ENCODE measurements around the gene SLC25A47. TPM values are rescaled to one million over a fixed set of nuclear protein-coding genes. Genes with fewer than 3 reads are reported as not detected.
"Not testable (repeated sequence)": the region's sequence is repeated elsewhere in the genome, so short reads cannot be mapped to it uniquely, and the experiment has no call there.

SLC25A47 gene
- total and polyA plus RNA-seq, 8 donors, result 0.07 to 0.28 (median 0.12) TPM; not detected in 4

DNA sequence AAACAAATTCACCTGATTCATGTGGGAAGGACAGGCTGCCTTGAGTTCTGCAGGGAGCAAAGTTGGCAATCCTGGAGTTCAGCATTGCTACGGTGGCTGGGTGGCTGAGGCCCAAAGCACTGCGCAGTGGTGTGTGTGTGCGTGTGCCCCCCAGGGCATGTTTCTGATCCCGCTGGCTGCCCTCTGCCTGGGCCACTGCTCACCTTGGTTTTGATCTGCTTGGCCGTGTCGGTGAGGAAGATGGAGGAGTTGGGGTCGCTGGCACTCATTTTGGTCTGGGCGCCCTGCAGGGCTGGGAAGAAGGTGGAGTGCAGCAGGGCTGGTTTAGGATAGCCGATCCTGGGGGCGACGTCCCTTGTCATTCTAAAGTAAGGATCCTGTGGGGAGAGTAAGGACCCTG is 19.1 kb downstream of the SLC25A47 start:
- WGBS, 2 donors, result 92 to 93% methylated on average over 11 of the region's 11 CpGs
- H3K27ac ChIP-seq, result peak overlapping the region in 2 of 4 donors; percentile 85 to 88
- no peaks in the 10 kb centered on the region for H3K9me3 ChIP-seq
- DNase-seq (no peak), ATAC-seq (no peak), FAIRE-seq (no peak)
- H3K4me1 ChIP-seq, result peaks cover 0 to 13% (median 0%) of the 10 kb centered on the region in 3 donors
- no peak overlapping the region for H3K4me3 ChIP-seq
- intact Hi-C loops (cut with DNase I), result no loop called here
- TF ChIP-seq, protein P1, sequence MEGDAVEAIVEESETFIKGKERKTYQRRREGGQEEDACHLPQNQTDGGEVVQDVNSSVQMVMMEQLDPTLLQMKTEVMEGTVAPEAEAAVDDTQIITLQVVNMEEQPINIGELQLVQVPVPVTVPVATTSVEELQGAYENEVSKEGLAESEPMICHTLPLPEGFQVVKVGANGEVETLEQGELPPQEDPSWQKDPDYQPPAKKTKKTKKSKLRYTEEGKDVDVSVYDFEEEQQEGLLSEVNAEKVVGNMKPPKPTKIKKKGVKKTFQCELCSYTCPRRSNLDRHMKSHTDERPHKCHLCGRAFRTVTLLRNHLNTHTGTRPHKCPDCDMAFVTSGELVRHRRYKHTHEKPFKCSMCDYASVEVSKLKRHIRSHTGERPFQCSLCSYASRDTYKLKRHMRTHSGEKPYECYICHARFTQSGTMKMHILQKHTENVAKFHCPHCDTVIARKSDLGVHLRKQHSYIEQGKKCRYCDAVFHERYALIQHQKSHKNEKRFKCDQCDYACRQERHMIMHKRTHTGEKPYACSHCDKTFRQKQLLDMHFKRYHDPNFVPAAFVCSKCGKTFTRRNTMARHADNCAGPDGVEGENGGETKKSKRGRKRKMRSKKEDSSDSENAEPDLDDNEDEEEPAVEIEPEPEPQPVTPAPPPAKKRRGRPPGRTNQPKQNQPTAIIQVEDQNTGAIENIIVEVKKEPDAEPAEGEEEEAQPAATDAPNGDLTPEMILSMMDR (IDR thresholded peaks at IDR 0.05), result no peak
- peaks cover 0 to 27% (median 0%) of the 10 kb centered on the region in 3 donors for H3K36me3 ChIP-seq
- H3K27me3 ChIP-seq, result no peaks in the 10 kb centered on the region

DNA sequence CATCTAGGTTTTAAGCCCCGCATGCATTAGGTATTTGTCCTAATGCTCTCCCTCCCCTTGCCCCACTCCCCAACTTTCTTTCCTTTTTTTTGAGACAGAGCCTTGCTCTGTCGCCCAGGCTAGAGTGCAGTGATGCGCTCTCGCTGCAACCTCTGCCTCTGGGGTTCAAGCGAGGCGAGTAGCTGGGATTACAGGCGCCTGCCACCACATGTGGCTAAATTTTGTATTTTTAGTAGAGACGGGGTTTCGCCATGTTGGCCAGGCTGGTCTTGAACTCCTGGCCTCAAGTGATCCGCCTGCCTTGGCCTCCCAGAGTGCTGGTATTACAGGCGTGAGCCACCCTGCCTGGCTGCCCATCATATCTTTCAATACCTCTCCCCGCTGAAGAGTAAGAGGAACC is 19.7 kb downstream of the SLC25A47 start:
- intact Hi-C loops (cut with DNase I); FAIRE-seq: not testable (repeated sequence)
- H3K4me1 ChIP-seq, result peaks cover 0 to 13% (median 0%) of the 10 kb centered on the region in 3 donors

DNA sequence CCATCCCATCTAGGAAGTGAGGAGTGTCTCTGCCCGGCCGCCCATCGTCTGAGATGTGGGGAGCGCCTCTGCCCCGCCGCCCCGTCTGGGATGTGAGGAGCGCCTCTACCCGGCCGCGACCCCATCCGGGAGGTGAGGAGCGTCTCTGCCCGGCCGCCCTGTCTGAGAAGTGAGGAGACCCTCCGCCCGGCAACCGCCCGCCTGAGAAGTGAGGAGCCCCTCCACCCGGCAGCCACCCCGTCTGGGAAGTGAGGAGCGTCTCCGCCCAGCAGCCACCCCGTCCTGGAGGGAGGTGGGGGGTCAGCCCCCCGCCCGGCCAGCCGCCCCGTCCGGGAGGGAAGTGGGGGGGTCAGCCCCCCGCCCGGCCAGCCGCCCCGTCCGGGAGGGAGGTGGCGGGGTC is 21.5 kb downstream of the SLC25A47 start:
- H3K27me3 ChIP-seq; H3K9me3 ChIP-seq; H3K4me3 ChIP-seq; intact Hi-C loops (cut with DNase I); ATAC-seq; DNase-seq; H3K27ac ChIP-seq; FAIRE-seq: not testable (repeated sequence)
- Histone ChIP-seq H3K4me1 (peaks cover 0 to 13% (median 0%) of the 10 kb centered on the region in 3 donors), H3K36me3 (peaks cover 0 to 21% (median 0%) of the 10 kb centered on the region in 3 donors)
- WGBS, 2 donors, result 94 to 97% methylated on average over 11 to 30 of the region's 35 CpGs

More for the DNA sequence above, 19.7 kb downstream of the SLC25A47 start:
- WGBS, 2 donors, result 94 to 97% methylated on average over 12 of the region's 12 CpGs
- DNase-seq, H3K4me3 ChIP-seq, H3K27ac ChIP-seq, H3K9me3 ChIP-seq, H3K27me3 ChIP-seq, ATAC-seq: not testable (repeated sequence)
- peaks cover 0 to 21% (median 0%) of the 10 kb centered on the region in 3 donors for H3K36me3 ChIP-seq

DNA sequence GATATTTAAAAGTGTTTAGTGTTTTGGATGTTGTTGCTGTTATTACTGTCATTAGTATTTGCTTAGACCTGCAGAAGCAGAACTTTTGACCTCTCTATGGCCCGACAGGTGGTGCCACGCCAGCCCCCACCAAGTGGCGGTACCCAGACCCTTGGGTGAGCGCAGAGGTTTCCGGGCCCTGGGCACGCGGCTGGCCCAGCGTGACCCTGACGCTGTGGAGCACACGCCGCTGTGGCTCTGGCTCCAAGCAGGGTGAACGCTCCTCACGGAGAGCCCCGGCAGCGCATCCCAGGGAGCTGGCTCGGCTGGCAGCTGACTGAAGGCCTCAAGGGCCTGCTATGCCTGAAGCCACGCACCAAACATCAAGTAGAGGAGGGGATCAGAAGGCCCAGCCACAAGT is 22.6 kb downstream of the SLC25A47 start:
- ATAC-seq (no peak), FAIRE-seq (no peak), DNase-seq (no peak)
- Histone ChIP-seq H3K4me1 (peaks cover 0 to 13% (median 0%) of the 10 kb centered on the region in 3 donors), H3K4me3 (no peak overlapping the region), H3K36me3 (peaks cover 0 to 25% (median 0%) of the 10 kb centered on the region in 3 donors), H3K27ac (no peak overlapping the region), H3K9me3 (no peaks in the 10 kb centered on the region), H3K27me3 (no peaks in the 10 kb centered on the region)
- intact Hi-C loops (cut with DNase I), result no loop called here
- TF ChIP-seq, protein P1 (IDR thresholded peaks at IDR 0.05), result no peak
- 95 to 96% methylated on average over 17 of the region's 17 CpGs for WGBS, 2 donors

DNA sequence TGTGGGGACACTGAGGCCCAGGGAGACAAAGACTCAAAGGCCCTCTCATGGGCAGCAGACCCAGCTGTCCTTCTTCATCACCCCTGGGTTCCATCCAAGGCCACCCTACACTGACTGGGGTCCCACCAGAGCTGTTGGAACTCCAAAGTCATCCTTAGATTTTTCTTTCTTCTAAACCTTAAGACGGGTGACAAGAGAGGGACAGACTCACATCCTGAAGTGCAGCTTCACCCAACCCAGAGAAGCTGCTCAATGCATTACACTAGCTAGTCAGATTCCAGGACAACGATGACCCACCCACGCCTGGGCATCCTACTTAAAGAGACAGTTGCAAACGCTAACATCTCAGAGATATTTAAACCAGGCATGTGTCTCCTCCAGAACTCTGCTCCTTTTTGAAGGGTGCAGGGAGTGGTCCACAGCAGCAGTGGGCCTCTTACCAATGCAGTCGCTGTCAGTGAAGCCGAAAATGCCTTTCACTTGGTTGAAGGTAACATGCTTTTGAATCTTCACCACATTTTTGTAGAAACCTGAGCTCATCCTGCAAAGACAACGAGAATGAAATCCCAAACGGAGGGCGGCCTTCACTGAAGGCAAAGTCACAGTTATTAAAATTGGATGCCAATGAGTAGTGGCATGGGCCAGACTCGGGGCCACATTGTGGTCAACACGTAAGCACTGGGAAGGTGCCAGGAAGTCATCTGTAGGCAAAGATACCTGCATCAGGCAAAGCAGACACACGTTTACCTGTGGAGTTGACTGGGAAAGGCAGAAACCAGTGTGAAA is 23.4 kb downstream of the SLC25A47 start:
- no peaks in the 10 kb centered on the region for H3K27me3 ChIP-seq
- intact Hi-C loops (cut with DNase I), result no loop called here
- DNase-seq (no peak), ATAC-seq (no peak), FAIRE-seq (no peak)
- WGBS, 2 donors, result 91% methylated on average over 12 of the region's 12 CpGs
- TF ChIP-seq, protein P1 (IDR thresholded peaks at IDR 0.05), result no peak
- H3K9me3 ChIP-seq, result no peaks in the 10 kb centered on the region
- peaks cover 0 to 9% (median 0%) of the 10 kb centered on the region in 3 donors for H3K4me1 ChIP-seq
- H3K4me3 ChIP-seq, result no peak overlapping the region
- no peak overlapping the region for H3K27ac ChIP-seq
- H3K36me3 ChIP-seq, result peaks cover 0 to 22% (median 0%) of the 10 kb centered on the region in 3 donors

DNA sequence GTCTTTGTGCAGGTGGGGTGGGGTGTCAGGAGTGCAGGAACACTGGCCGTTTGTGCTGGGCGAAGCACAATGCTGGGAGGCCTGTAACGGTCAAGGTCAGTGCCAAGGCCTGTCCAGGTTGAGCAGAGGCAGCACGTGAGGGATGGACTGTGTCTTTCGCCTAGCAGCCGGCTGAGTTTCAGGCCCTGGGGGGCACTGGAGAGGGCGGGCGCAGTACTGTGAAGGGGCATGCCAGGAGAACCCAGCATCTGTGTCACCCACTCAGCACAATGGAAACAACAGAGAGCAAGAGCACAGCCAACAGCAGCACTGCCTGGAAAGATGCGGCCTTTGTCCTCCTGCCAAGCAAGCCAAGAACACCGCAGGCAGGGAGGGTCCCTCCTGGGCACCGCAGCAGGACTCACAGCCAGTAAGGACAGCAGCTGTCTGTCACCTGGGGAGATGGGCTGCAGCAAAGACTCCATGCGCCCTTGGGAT is 25.2 kb downstream of the SLC25A47 start:
- Histone ChIP-seq H3K9me3 (no peaks in the 10 kb centered on the region), H3K4me1 (no peaks in the 10 kb centered on the region), H3K4me3 (no peak overlapping the region), H3K27me3 (no peaks in the 10 kb centered on the region), H3K27ac (no peak overlapping the region), H3K36me3 (peaks cover 0 to 27% (median 0%) of the 10 kb centered on the region in 3 donors)
- TF ChIP-seq, protein P1 (IDR thresholded peaks at IDR 0.05), result no peak
- ATAC-seq (no peak), DNase-seq (no peak), FAIRE-seq (no peak)
- intact Hi-C loops (cut with DNase I), result no loop called here
- WGBS, 2 donors, result 78 to 83% methylated on average over 12 of the region's 12 CpGs
